ENCODE results near the gene EIF5AL1.

DNA sequence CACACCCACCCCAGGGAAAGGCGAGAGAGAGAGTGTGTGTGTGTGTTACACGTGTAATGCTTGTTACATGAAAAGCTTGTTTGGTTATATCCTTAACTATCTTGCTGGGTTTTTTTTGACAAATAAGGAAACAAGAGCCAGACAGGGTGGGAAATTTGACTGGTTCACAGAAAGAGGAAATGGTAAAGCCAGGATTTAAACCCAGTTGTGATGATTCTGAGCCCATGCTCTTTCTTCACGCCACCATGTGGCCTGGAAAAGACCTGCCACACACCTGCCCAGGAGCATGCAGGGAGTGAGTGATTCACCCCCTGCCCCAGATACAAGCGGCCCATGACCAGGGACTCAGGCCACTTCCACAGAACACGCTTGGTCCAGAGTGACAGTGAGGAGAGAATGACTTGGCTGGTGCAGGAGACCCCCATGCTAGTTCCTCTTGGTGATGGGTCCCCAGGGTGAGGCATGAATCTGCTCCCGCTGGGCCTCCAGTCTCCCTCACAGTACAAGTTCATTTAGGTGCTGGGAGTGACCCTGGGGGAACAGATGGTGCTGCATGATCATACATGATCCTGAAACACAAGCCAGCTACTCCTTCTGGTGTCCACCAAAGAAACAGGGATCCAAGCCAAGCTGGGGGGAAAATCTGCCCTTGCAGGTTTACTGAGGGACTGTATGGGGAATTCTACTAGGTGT lies 21.0 kb upstream of the EIF5AL1 start:
- TF ChIP-seq, protein P1, sequence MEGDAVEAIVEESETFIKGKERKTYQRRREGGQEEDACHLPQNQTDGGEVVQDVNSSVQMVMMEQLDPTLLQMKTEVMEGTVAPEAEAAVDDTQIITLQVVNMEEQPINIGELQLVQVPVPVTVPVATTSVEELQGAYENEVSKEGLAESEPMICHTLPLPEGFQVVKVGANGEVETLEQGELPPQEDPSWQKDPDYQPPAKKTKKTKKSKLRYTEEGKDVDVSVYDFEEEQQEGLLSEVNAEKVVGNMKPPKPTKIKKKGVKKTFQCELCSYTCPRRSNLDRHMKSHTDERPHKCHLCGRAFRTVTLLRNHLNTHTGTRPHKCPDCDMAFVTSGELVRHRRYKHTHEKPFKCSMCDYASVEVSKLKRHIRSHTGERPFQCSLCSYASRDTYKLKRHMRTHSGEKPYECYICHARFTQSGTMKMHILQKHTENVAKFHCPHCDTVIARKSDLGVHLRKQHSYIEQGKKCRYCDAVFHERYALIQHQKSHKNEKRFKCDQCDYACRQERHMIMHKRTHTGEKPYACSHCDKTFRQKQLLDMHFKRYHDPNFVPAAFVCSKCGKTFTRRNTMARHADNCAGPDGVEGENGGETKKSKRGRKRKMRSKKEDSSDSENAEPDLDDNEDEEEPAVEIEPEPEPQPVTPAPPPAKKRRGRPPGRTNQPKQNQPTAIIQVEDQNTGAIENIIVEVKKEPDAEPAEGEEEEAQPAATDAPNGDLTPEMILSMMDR (IDR thresholded peaks at IDR 0.05): no peak
- no peak for TF ChIP-seq POLR2A (IDR thresholded peaks at IDR 0.05)

Data from tibial nerve (tissue), 3 donors.